HEK293 (cell line): ENCODE measurements around the gene CRTC3.

ENCODE experiments used
- CTCF ChIA-PET: fragments of 350-600 bp; formaldehyde crosslinking; extraction: SDS; loops from one replicate; lab custom pipeline; 2021; ENCODE audit warnings: antibody characterized with exemption; lab: Yijun Ruan, JAX
- POLR2A ChIA-PET: fragments of 300-600 bp; formaldehyde crosslinking; extraction: SDS; loops from one replicate; lab custom pipeline; 2020; ENCODE audit warnings: antibody characterized with exemption, inconsistent platforms; lab: Yijun Ruan, JAX
- H3K27ac ChIP-seq: fragments of 200-500 bp; sonication (Bioruptor generic); 2 replicates; pipeline ENCODE4 v1.5.1; 2014; ENCODE audit warnings: low read depth, low read length, control low read depth, inconsistent platforms; ENCODE audit errors: extremely low read depth
- H3K36me3 ChIP-seq, 2 experiments: fragments of 200-500 bp in 1 of 2; sonication (Bioruptor generic) in 1 of 2; 1 replicate in 1 of 2; 2 replicates in 1 of 2; pipeline ENCODE4 v1.5.1; 2014 to 2017; ENCODE audit warnings: inconsistent platforms in 2 of 2, low read length in 2 of 2; ENCODE audit not compliant: control insufficient read depth in 2 of 2, insufficient read depth in 1 of 2
- H3K4me1 ChIP-seq: fragments of 200-500 bp; sonication (Bioruptor generic); 2 replicates; pipeline ENCODE4 v1.5.1; 2014; ENCODE audit warnings: mild to moderate bottlenecking, low read length, inconsistent platforms; ENCODE audit not compliant: control insufficient read depth, insufficient read depth
- H3K4me3 ChIP-seq: 2 replicates; pipeline ENCODE4 v1.5.1; 2011; ENCODE audit warnings: low read depth, mild to moderate bottlenecking, control low read depth, low read length, moderate library complexity
- H3K9me3 ChIP-seq: fragments of 200-500 bp; sonication (Bioruptor generic); 2 replicates; pipeline ENCODE4 v1.5.1; 2014; ENCODE audit warnings: low read depth, low read length, inconsistent platforms; ENCODE audit not compliant: control insufficient read depth, insufficient read depth
- RBAK ChIP-seq: fragments of 450-650 bp; formaldehyde crosslinking; IDR thresholded peaks from 2 replicates; pipeline ENCODE4 v1.5.1; 2016; ENCODE audit warnings: missing biosample characterization, missing genetic modification characterization
- SCRT1 ChIP-seq: fragments of 450-650 bp; formaldehyde crosslinking; IDR thresholded peaks from 2 replicates; pipeline ENCODE4 v1.5.1; 2016; ENCODE audit warnings: missing biosample characterization, missing genetic modification characterization, borderline replicate concordance
- SETDB1 ChIP-seq: IDR thresholded peaks from one replicate; pipeline ENCODE4 v1.6.1; 2017; ENCODE audit warnings: mild to moderate bottlenecking, low read length, moderate library complexity, mixed read lengths; ENCODE audit not compliant: insufficient read length
- ZFP37 ChIP-seq: fragments of 450-650 bp; formaldehyde crosslinking; IDR thresholded peaks from 2 replicates; pipeline ENCODE4 v1.5.1; 2016; ENCODE audit warnings: missing biosample characterization, missing genetic modification characterization
- ZNF138 ChIP-seq: fragments of 450-650 bp; formaldehyde crosslinking; IDR thresholded peaks from 2 replicates; pipeline ENCODE4 v1.5.1; 2016; ENCODE audit warnings: missing biosample characterization, missing genetic modification characterization, borderline replicate concordance
- ZNF155 ChIP-seq: fragments of 450-650 bp; formaldehyde crosslinking; IDR thresholded peaks from 2 replicates; pipeline ENCODE4 v1.5.1; 2016; ENCODE audit warnings: missing biosample characterization, missing genetic modification characterization
- ZNF292 ChIP-seq: fragments of 450-650 bp; formaldehyde crosslinking; IDR thresholded peaks from 2 replicates; pipeline ENCODE4 v1.5.1; 2016; ENCODE audit warnings: low read depth, missing biosample characterization, missing genetic modification characterization, borderline replicate concordance
- ZNF341 ChIP-seq: fragments of 450-650 bp; formaldehyde crosslinking; IDR thresholded peaks from 2 replicates; pipeline ENCODE4; 2016; ENCODE audit warnings: low read depth, missing biosample characterization, missing genetic modification characterization
- ZNF580 ChIP-seq: fragments of 450-650 bp; formaldehyde crosslinking; IDR thresholded peaks from 2 replicates; pipeline ENCODE4 v1.5.1; 2016; ENCODE audit warnings: missing biosample characterization, missing genetic modification characterization
- ZNF621 ChIP-seq: fragments of 450-650 bp; formaldehyde crosslinking; IDR thresholded peaks from 2 replicates; pipeline ENCODE4 v1.5.1; 2017; ENCODE audit warnings: missing biosample characterization, missing genetic modification characterization
- ZNF664 ChIP-seq: fragments of 450-650 bp; formaldehyde crosslinking; IDR thresholded peaks from 2 replicates; pipeline ENCODE4 v1.5.1; 2016; ENCODE audit warnings: missing biosample characterization, missing genetic modification characterization
- ZNF677 ChIP-seq: fragments of 450-650 bp; IDR thresholded peaks from 2 replicates; pipeline ENCODE4 v1.5.0; 2018; ENCODE audit warnings: missing biosample characterization, mild to moderate bottlenecking, missing genetic modification characterization, moderate library complexity
- ZNF776 ChIP-seq: fragments of 450-650 bp; formaldehyde crosslinking; IDR thresholded peaks from 2 replicates; pipeline ENCODE4 v1.5.0; 2017; ENCODE audit warnings: missing biosample characterization, missing genetic modification characterization, borderline replicate concordance
- ZNF837 ChIP-seq: fragments of 450-650 bp; formaldehyde crosslinking; IDR thresholded peaks from 2 replicates; pipeline ENCODE4 v1.5.1; 2016; ENCODE audit warnings: missing biosample characterization, missing genetic modification characterization
- ZSCAN23 ChIP-seq: fragments of 450-650 bp; formaldehyde crosslinking; IDR thresholded peaks from 2 replicates; pipeline ENCODE4 v1.5.1; 2016; ENCODE audit warnings: missing biosample characterization, missing genetic modification characterization
- TF ChIP-seq, protein P1 (sequence below): fragments of 450-650 bp; formaldehyde crosslinking; IDR thresholded peaks from 2 replicates; pipeline ENCODE4 v1.5.1; 2016; ENCODE audit warnings: missing biosample characterization, missing genetic modification characterization, borderline replicate concordance
- TF ChIP-seq, protein P2 (sequence below): fragments of 450-650 bp; formaldehyde crosslinking; optimal IDR thresholded peaks from 2 replicates; pipeline ENCODE3; 2016; ENCODE audit warnings: missing biosample characterization, mild to moderate bottlenecking, missing genetic modification characterization
- TF ChIP-seq, protein P3 (sequence below): fragments of 450-650 bp; formaldehyde crosslinking; IDR thresholded peaks from 2 replicates; pipeline ENCODE4 v1.5.1; 2016; ENCODE audit warnings: missing biosample characterization, missing genetic modification characterization

The CRTC3 gene

GRCh38 chr15:90619939-90620338 lies 90.2 kb downstream of the CRTC3 start (continued):
- TF ChIP-seq, protein P1, sequence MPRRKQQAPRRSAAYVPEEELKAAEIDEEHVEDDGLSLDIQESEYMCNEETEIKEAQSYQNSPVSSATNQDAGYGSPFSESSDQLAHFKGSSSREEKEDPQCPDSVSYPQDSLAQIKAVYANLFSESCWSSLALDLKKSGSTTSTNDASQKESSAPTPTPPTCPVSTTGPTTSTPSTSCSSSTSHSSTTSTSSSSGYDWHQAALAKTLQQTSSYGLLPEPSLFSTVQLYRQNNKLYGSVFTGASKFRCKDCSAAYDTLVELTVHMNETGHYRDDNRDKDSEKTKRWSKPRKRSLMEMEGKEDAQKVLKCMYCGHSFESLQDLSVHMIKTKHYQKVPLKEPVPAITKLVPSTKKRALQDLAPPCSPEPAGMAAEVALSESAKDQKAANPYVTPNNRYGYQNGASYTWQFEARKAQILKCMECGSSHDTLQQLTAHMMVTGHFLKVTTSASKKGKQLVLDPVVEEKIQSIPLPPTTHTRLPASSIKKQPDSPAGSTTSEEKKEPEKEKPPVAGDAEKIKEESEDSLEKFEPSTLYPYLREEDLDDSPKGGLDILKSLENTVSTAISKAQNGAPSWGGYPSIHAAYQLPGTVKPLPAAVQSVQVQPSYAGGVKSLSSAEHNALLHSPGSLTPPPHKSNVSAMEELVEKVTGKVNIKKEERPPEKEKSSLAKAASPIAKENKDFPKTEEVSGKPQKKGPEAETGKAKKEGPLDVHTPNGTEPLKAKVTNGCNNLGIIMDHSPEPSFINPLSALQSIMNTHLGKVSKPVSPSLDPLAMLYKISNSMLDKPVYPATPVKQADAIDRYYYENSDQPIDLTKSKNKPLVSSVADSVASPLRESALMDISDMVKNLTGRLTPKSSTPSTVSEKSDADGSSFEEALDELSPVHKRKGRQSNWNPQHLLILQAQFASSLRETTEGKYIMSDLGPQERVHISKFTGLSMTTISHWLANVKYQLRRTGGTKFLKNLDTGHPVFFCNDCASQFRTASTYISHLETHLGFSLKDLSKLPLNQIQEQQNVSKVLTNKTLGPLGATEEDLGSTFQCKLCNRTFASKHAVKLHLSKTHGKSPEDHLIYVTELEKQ = no peak
- no peak for TF ChIP-seq ZNF341 (tag by site-specific recombination)
- TF ChIP-seq, protein P2, sequence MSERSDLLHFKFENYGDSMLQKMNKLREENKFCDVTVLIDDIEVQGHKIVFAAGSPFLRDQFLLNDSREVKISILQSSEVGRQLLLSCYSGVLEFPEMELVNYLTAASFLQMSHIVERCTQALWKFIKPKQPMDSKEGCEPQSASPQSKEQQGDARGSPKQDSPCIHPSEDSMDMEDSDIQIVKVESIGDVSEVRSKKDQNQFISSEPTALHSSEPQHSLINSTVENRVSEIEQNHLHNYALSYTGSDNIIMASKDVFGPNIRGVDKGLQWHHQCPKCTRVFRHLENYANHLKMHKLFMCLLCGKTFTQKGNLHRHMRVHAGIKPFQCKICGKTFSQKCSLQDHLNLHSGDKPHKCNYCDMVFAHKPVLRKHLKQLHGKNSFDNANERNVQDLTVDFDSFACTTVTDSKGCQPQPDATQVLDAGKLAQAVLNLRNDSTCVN = no peak
- TF ChIP-seq ZNF580 (tag by site-specific recombination) = no peak
- TF ChIP-seq SETDB1 = no peak
- no peak for TF ChIP-seq ZFP37 (tag by site-specific recombination)
- TF ChIP-seq ZNF677 (tag by site-specific recombination) = no peak
- TF ChIP-seq, protein P3, sequence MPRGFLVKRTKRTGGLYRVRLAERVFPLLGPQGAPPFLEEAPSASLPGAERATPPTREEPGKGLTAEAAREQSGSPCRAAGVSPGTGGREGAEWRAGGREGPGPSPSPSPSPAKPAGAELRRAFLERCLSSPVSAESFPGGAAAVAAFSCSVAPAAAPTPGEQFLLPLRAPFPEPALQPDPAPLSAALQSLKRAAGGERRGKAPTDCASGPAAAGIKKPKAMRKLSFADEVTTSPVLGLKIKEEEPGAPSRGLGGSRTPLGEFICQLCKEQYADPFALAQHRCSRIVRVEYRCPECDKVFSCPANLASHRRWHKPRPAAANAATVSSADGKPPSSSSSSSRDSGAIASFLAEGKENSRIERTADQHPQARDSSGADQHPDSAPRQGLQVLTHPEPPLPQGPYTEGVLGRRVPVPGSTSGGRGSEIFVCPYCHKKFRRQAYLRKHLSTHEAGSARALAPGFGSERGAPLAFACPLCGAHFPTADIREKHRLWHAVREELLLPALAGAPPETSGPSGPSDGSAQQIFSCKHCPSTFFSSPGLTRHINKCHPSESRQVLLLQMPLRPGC (tag by site-specific recombination) = no peak
- no peak for TF ChIP-seq ZNF664
- TF ChIP-seq SCRT1 = no peak
- no peak for TF ChIP-seq ZNF837 (tag by site-specific recombination)

GRCh38 chr15:90620379-90621067 lies 90.8 kb downstream of the CRTC3 start:
- Histone ChIP-seq H3K9me3 (no peaks in the 10 kb centered on the region), H3K4me1 (no peaks in the 10 kb centered on the region), H3K36me3 (peaks cover 6 to 63% of the 10 kb centered on the region in 2 experiments), H3K4me3 (no peak overlapping the region), H3K27ac (no peak overlapping the region)
- CTCF ChIA-PET = interaction anchor here (0.6 kb wide), 1 partner anchor 16 kb away, joined by 3 read pairs; no protein-coding TSS in a partner anchor
- POLR2A ChIA-PET = no interaction called here
- TF ChIP-seq ZNF292 = no peak
- no peak for TF ChIP-seq ZNF621 (tag by site-specific recombination)
- TF ChIP-seq ZNF776 (tag by site-specific recombination) = no peak
- TF ChIP-seq ZSCAN23 (tag by site-specific recombination) = no peak
- no peak for TF ChIP-seq ZNF138
- no peak for TF ChIP-seq ZNF155 (tag by site-specific recombination)
- no peak for TF ChIP-seq RBAK (tag by site-specific recombination)
